Epithelial cell of esophagus (primary cell): ENCODE data around the gene ETV6.

Experiments
- DNase-seq: peaks from one replicate; pipeline ENCODE4 v3.0.0; 2010; ENCODE audit warnings: low read depth
- H3K4me3 ChIP-seq: 2 replicates; pipeline ENCODE4 v1.5.1; 2011; ENCODE audit warnings: mild to moderate bottlenecking, low read length, control low read depth
- TF ChIP-seq, protein P1 (sequence below): IDR thresholded peaks from 2 replicates; pipeline ENCODE4 v1.5.1; 2011; ENCODE audit warnings: low read depth, mild to moderate bottlenecking, low read length, control low read depth, inconsistent platforms; ENCODE audit not compliant: insufficient read depth; ENCODE audit errors: missing control alignments

The ETV6 gene

DNA sequence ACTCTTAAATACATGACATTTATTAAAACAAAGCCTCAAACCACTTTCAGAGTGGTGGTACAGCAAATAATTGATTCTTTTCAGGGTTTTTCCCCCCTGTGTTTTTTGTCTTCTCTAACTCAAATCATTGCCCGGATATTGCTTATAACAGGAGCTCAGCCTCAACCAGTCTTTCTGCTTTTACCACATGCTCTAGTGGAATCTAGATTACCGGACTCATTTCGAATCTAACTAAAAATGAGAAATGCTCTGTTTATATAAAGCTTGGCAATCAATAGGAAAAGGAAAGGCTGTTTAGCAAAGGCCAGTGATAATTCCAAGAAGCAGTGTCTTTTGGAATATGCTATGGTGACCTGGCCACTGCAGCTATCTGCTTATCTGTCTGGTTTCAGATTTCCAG, 161.5 kb downstream of the ETV6 start:
- TF ChIP-seq, protein P1, sequence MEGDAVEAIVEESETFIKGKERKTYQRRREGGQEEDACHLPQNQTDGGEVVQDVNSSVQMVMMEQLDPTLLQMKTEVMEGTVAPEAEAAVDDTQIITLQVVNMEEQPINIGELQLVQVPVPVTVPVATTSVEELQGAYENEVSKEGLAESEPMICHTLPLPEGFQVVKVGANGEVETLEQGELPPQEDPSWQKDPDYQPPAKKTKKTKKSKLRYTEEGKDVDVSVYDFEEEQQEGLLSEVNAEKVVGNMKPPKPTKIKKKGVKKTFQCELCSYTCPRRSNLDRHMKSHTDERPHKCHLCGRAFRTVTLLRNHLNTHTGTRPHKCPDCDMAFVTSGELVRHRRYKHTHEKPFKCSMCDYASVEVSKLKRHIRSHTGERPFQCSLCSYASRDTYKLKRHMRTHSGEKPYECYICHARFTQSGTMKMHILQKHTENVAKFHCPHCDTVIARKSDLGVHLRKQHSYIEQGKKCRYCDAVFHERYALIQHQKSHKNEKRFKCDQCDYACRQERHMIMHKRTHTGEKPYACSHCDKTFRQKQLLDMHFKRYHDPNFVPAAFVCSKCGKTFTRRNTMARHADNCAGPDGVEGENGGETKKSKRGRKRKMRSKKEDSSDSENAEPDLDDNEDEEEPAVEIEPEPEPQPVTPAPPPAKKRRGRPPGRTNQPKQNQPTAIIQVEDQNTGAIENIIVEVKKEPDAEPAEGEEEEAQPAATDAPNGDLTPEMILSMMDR: no peak
- no peak for DNase-seq
- H3K4me3 ChIP-seq: no peak overlapping the region

DNA sequence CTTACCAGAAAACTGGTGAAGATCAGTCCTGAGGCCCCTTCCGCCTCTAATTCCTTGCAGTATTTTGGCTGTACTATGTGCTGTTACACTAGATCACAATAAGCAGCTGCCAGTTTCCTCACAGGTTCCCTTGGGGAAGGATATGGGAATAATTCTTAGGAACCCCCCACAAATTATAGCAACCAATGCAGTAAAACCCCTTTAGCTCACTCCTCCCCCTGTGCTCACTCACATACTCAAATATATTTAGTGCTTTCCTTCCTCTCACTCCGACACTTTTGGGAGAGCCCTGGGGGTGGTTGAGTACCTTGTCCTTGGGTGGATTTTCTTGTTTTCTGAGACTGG, 162.7 kb downstream of the ETV6 start:
- DNase-seq: no peak
- no peak overlapping the region for H3K4me3 ChIP-seq
- TF ChIP-seq, protein P1: no peak

DNA sequence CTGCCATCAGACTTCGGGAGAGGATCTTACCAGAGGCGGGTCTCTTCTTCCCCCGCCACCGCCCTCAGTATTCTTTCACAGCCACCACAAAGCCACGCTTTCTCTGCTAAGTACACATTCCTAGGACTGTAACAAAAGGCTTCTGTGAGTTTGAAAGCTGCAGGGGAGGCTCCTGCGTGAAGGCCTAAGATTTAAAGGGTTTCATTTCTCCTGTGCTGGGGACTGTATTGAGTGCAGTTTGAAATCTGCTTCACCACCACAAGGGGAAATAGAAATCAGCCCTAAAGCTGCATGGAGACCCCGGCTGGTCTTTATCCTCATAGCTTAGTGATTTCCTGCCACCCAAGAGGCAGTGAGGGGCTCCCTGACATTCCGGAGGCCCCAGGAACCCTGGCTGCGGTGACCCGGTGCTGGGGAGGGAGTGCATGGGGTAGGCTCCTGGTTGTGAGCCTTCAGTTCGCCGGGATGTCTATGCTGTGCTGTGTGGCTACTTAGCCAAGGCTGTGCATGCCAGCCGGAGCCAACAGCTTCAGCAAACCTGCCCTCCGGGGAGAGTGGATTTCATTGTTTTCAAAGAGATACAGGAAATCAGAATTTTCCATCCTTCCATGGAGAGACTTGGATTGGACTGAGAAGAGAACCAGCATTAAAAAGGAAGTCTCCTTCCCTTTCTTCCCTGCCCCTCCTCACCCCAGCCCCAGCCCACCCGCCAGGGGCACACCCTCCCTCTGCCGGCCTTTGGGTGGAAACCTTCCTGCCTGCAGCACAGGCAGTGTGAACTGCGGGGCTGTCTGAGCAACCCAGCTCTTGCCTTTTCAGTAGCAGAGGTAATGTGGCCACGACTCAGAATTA, 163.3 kb downstream of the ETV6 start:
- H3K4me3 ChIP-seq: no peak overlapping the region
- TF ChIP-seq, protein P1: no peak
- peak; percentile 22 for DNase-seq

DNA sequence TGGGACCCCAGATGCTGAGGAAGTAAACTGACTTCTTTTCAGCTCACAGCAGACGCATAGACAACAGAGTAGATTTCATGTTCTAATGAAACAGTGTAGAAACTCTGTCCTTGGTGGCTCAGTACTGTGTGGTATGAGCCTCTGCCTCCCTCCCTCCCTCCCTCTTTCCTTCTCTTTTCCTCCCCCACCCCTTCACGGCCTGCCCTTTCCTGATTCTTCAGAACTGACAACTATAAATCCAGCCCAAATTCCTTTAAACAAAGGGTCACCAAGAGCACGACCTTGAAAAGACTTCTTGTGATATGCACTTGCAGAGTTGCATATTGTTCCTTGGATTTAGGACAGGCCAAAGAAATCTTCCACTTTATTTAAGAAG, 164.0 kb downstream of the ETV6 start:
- no peak overlapping the region for H3K4me3 ChIP-seq
- no peak for DNase-seq
- TF ChIP-seq, protein P1: no peak

DNA sequence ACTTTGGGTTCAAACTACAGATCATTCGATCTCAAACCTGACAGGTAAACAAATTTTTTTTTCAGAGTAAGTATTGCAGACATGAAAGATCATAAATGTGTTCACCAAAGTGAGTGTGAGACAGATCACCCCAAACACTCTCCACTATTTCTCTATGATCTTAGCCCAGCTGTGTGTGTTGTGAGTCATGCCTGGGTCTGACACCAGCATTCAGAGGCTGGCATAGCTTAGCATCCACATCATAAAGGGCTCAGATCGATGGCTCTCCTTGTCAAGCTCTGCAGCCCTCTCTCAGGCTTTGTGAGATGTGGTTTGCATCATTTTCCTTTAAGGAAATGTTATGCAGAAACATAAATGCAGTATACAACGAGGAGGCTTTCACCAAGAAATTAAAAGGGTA, 164.9 kb downstream of the ETV6 start:
- peak; percentile 80 for DNase-seq
- TF ChIP-seq, protein P1: no peak
- H3K4me3 ChIP-seq: no peak overlapping the region

DNA sequence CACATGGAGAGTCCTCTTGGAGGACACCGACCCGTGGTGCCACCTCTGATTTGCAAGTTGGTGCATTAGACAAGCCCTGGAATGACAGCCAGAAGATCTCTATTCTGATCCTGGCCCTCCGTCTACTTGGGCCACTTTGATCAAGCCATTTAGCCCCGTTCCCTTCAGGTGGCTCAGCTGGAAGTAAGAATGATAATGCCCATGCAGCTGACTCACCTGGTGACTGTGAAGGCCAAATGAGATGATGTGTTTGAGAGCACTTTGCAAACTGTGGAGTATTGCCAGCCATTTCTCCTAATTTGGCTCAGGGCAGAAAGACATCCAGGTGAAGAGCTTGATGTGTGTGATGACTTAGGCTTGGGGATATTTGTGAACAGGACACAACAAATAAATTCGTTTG, 165.9 kb downstream of the ETV6 start:
- TF ChIP-seq, protein P1: no peak
- DNase-seq: peak; percentile 62
- no peak overlapping the region for H3K4me3 ChIP-seq

DNA sequence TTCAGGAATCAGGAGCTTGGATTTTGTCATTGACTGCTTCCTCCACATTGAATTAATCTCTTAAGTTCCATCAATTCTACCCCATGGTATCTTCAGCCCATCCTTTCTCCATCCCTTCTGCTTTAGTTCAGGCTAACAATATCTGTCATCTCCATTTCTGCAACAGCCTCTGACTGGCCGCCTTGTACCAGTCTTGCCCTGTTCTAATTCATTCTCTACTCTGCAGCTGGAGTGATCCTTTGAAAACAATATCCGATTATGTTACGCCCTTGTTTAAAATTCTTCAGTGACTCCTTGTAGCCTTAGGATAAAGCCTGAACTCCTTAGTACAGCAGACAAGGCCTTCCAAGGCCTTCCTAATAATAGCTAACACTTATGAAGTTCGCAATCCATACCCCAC, 170.2 kb downstream of the ETV6 start:
- TF ChIP-seq, protein P1: no peak

More for the DNA sequence above, 170.2 kb downstream of the ETV6 start:
- no peak for DNase-seq
- H3K4me3 ChIP-seq: no peak overlapping the region
